GM19025 (cell line): Measurements from ENCODE around the gene LRRTM1.

Experiments used
- ATAC-seq: cut with Tn5 transposase; IDR thresholded peaks from one replicate; pipeline ENCODE4 v1.9.1; 2021; ENCODE audit warnings: mild to moderate bottlenecking, low read depth, moderate library complexity; ENCODE audit not compliant: unreplicated experiment

Gene LRRTM1

GRCh38 chr2:80303006-80303908 is 1.3 kb downstream of the LRRTM1 start:
- no peak for ATAC-seq

GRCh38 chr2:80302314-80303005 is 2.1 kb downstream of the LRRTM1 start:
- ATAC-seq, result no peak

- no peak for ATAC-seq
These were observed 2.6 kb downstream of the LRRTM1 start for GRCh38 chr2:80302001-80302313.

- ATAC-seq, result no peak
These were observed 3.6 kb downstream of the LRRTM1 start for GRCh38 chr2:80300954-80301353.

GRCh38 chr2:80300346-80300745 is 4.2 kb downstream of the LRRTM1 start:
- no peak for ATAC-seq

GRCh38 chr2:80299661-80300060 is 4.9 kb downstream of the LRRTM1 start:
- ATAC-seq, result no peak

- no peak for ATAC-seq
These were observed 5.6 kb downstream of the LRRTM1 start for GRCh38 chr2:80298954-80299353.

- no peak for ATAC-seq
These were observed 11.5 kb downstream of the LRRTM1 start for GRCh38 chr2:80293039-80293438.

GRCh38 chr2:80292474-80292873 is 12.1 kb downstream of the LRRTM1 start:
- ATAC-seq, result no peak

GRCh38 chr2:80291656-80292055 is 12.9 kb downstream of the LRRTM1 start:
- no peak for ATAC-seq

GRCh38 chr2:80288576-80288975 is 16.0 kb downstream of the LRRTM1 start:
- no peak for ATAC-seq

GRCh38 chr2:80281049-80281448 is 23.5 kb downstream of the LRRTM1 start:
- no peak for ATAC-seq

GRCh38 chr2:80280598-80280997 is 24.0 kb downstream of the LRRTM1 start:
- ATAC-seq, result no peak

- ATAC-seq, result no peak
These were observed 34.7 kb downstream of the LRRTM1 start for GRCh38 chr2:80269806-80270205.

- no peak for ATAC-seq
These were observed 38.3 kb downstream of the LRRTM1 start for GRCh38 chr2:80266231-80266630.

- no peak for ATAC-seq
These were observed 45.3 kb downstream of the LRRTM1 start for GRCh38 chr2:80259292-80259691.

- ATAC-seq, result no peak
These were observed 45.8 kb downstream of the LRRTM1 start for GRCh38 chr2:80258793-80259192.

GRCh38 chr2:80258341-80258740 is 46.2 kb downstream of the LRRTM1 start:
- ATAC-seq, result no peak

GRCh38 chr2:80257450-80257849 is 47.1 kb downstream of the LRRTM1 start:
- no peak for ATAC-seq

- no peak for ATAC-seq
These were observed 47.8 kb downstream of the LRRTM1 start for GRCh38 chr2:80256782-80257167.

GRCh38 chr2:80255918-80256781 is 48.4 kb downstream of the LRRTM1 start:
- ATAC-seq, result no peak
